HepG2 (cell line): Measurements from ENCODE around the gene TIMELESS. TPM values are rescaled to one million over a fixed set of nuclear protein-coding genes. Genes with fewer than 3 reads are reported as not detected.

ENCODE experiments used
- ARNTL ChIP-seq: sonication (generic); formaldehyde crosslinking; IDR thresholded peaks from 2 replicates; pipeline ENCODE4 v1.4.0; 2020; ENCODE audit warnings: mild to moderate bottlenecking, missing genetic modification reagents
- FOXP1 ChIP-seq, 2 experiments: fragments of 450-650 bp in 1 of 2; IDR thresholded peaks; 2 replicates each; pipeline ENCODE4 v1.6.1; 2017 to 2018; ENCODE audit warnings: antibody characterized with exemption in 1 of 2
- IRF9 ChIP-seq: sonication (generic); formaldehyde crosslinking; IDR thresholded peaks from 2 replicates; pipeline ENCODE4 v1.8.0; 2022; ENCODE audit warnings: missing genetic modification reagents, mild to moderate bottlenecking, borderline replicate concordance
- KAT7 ChIP-seq: IDR thresholded peaks from 2 replicates; pipeline ENCODE4 v1.6.1; 2018; ENCODE audit warnings: borderline replicate concordance, missing compliant biosample characterization
- MAFG ChIP-seq: sonication (generic); formaldehyde crosslinking; IDR thresholded peaks from 2 replicates; pipeline ENCODE4 v1.5.1; 2020; ENCODE audit warnings: mild to moderate bottlenecking, missing genetic modification reagents
- MBNL3 ChIP-seq: fragments of 250-450 bp; sonication (Bioruptor Pico); conservative IDR thresholded peaks from 2 replicates; pipeline ENCODE4 v1.8.0; 2022; ENCODE audit warnings: mild to moderate bottlenecking, inconsistent platforms
- MEIS2 ChIP-seq: sonication (generic); formaldehyde crosslinking; IDR thresholded peaks from 2 replicates; pipeline ENCODE4 v1.9.0; 2021; ENCODE audit warnings: mild to moderate bottlenecking, missing genetic modification reagents
- RBAK ChIP-seq: sonication (generic); formaldehyde crosslinking; IDR thresholded peaks from 2 replicates; pipeline ENCODE4 v1.5.1; 2020; ENCODE audit warnings: mild to moderate bottlenecking, missing genetic modification reagents
- SALL2 ChIP-seq: sonication (generic); formaldehyde crosslinking; IDR thresholded peaks from 2 replicates; pipeline ENCODE4 v1.8.1; 2023; ENCODE audit warnings: mild to moderate bottlenecking, missing genetic modification reagents, inconsistent platforms
- SATB2 ChIP-seq: sonication (generic); formaldehyde crosslinking; IDR thresholded peaks from 2 replicates; pipeline ENCODE4 v1.5.0; 2020; ENCODE audit warnings: missing genetic modification reagents
- SIN3A ChIP-seq: IDR thresholded peaks from 2 replicates; pipeline ENCODE4 v1.6.1; 2011; ENCODE audit warnings: low read depth, mild to moderate bottlenecking, control low read depth, low read length, borderline replicate concordance
- TCF7 ChIP-seq: sonication (generic); IDR thresholded peaks from 2 replicates; pipeline ENCODE4 v1.6.1; 2016; ENCODE audit warnings: antibody characterized with exemption, low read depth
- TRIM24 ChIP-seq: sonication (generic); formaldehyde crosslinking; IDR thresholded peaks from 2 replicates; pipeline ENCODE4 v1.8.0; 2022; ENCODE audit warnings: mild to moderate bottlenecking, missing genetic modification reagents
- XBP1 ChIP-seq: sonication (generic); formaldehyde crosslinking; IDR thresholded peaks from 2 replicates; pipeline ENCODE4 v1.5.0; 2020; ENCODE audit warnings: missing genetic modification reagents
- ZBTB39 ChIP-seq: sonication (generic); formaldehyde crosslinking; IDR thresholded peaks from 2 replicates; pipeline ENCODE4 v1.5.0; 2020; ENCODE audit warnings: missing genetic modification reagents
- ZBTB8A ChIP-seq: sonication (generic); formaldehyde crosslinking; IDR thresholded peaks from 2 replicates; pipeline ENCODE4 v1.4.0; 2020; ENCODE audit warnings: mild to moderate bottlenecking, low read depth, missing genetic modification reagents, borderline replicate concordance
- ZFP36L2 ChIP-seq: sonication (generic); formaldehyde crosslinking; IDR thresholded peaks from 2 replicates; pipeline ENCODE4 v1.4.0; 2020; ENCODE audit warnings: missing genetic modification reagents
- ZMAT5 ChIP-seq: sonication (generic); formaldehyde crosslinking; IDR thresholded peaks from 2 replicates; pipeline ENCODE4 v1.5.0; 2020; ENCODE audit warnings: mild to moderate bottlenecking, low read depth, missing genetic modification reagents, borderline replicate concordance
- ZNF317 ChIP-seq: sonication (generic); formaldehyde crosslinking; IDR thresholded peaks from 2 replicates; pipeline ENCODE4 v1.5.0; 2020; ENCODE audit warnings: mild to moderate bottlenecking, missing genetic modification reagents
- ZNF354B ChIP-seq: sonication (generic); formaldehyde crosslinking; IDR thresholded peaks from 2 replicates; pipeline ENCODE4 v1.8.0; 2022; ENCODE audit warnings: mild to moderate bottlenecking, missing genetic modification reagents
- ZNF382 ChIP-seq: sonication (generic); formaldehyde crosslinking; IDR thresholded peaks from 2 replicates; pipeline ENCODE4 v1.5.0; 2020; ENCODE audit warnings: missing genetic modification reagents, mild to moderate bottlenecking, borderline replicate concordance
- ZNF563 ChIP-seq: sonication (generic); formaldehyde crosslinking; IDR thresholded peaks from 2 replicates; pipeline ENCODE4 v1.8.0; 2022; ENCODE audit warnings: mild to moderate bottlenecking, moderate library complexity, missing genetic modification reagents
- ZNF605 ChIP-seq: sonication (generic); formaldehyde crosslinking; IDR thresholded peaks from 2 replicates; pipeline ENCODE4 v1.8.0; 2022; ENCODE audit warnings: mild to moderate bottlenecking, missing genetic modification reagents
- ZNF775 ChIP-seq: sonication (generic); formaldehyde crosslinking; IDR thresholded peaks from 2 replicates; pipeline ENCODE4 v1.4.0; 2020; ENCODE audit warnings: missing genetic modification reagents, mild to moderate bottlenecking, moderate library complexity, borderline replicate concordance
- ZNF883 ChIP-seq: sonication (generic); formaldehyde crosslinking; IDR thresholded peaks from 2 replicates; pipeline ENCODE4 v1.5.1; 2020; ENCODE audit warnings: mild to moderate bottlenecking, missing genetic modification reagents; ENCODE audit errors: not compliant biosample characterization
- ZZZ3 ChIP-seq: sonication (generic); formaldehyde crosslinking; IDR thresholded peaks from 2 replicates; pipeline ENCODE4 v1.4.0; 2020; ENCODE audit warnings: missing genetic modification reagents, mild to moderate bottlenecking, borderline replicate concordance
- polyA plus RNA-seq, 8 experiments: library from polyadenylated mRNA; depleted of rRNA in 3 of 8; stranded (reverse) in 7 of 8; unstranded in 1 of 8; fragments of >200 nt; fragmentation: Illumina TruSeq in 4 of 8; extraction: Trizol in 4 of 8; gene quantifications; 2 replicates each; pipeline versions ENCODE4 v1.2.1 to v1.2.3, GENCODE V29; 2011 to 2016; ENCODE audit warnings: low read depth in 4 of 8, missing spikeins in 1 of 8, mixed read lengths in 1 of 8; ENCODE audit not compliant: insufficient read depth in 1 of 8
- total RNA-seq, 5 experiments: library from RNA; depleted of rRNA; stranded (reverse); fragments of >200 nt; fragmentation: Illumina TruSeq; extraction: Trizol; gene quantifications; 2 replicates each; pipeline ENCODE4 v1.2.3, GENCODE V29; 2016; ENCODE audit warnings: low read depth in 1 of 5

The TIMELESS gene
- total and polyA plus RNA-seq, 2 of the 13 experiments (the other 11 are each of a cell fraction or from before 2014, with no cell fraction given), result 4.0 to 20.3 TPM

GRCh38 chr12:56468216-56469006, 19.2 kb upstream of the TIMELESS start, which contains the start of gene SPRYD4 (continued):
- TF ChIP-seq ZMAT5 (CRISPR knock-in tag), result no peak
- peak; percentile 62; the same call in 1 of the 2 replicates for TF ChIP-seq ZBTB39 (CRISPR knock-in tag)
- TF ChIP-seq TCF7, result no peak
- TF ChIP-seq ZNF605, result peak; percentile 94
- TF ChIP-seq MEIS2 (CRISPR knock-in tag), result peak; percentile 56; the same call in 1 of the 2 replicates
- no peak for TF ChIP-seq ZNF382
- no peak for TF ChIP-seq ZBTB8A (CRISPR knock-in tag)
- TF ChIP-seq ZFP36L2, result 0 out of 2 replicates have a peak, but pooled peaks have one; percentile 51
- no peak for TF ChIP-seq SATB2 (CRISPR knock-in tag)
- TF ChIP-seq SIN3A, result peak; percentile 92
- no peak for TF ChIP-seq MAFG (CRISPR knock-in tag)
- TF ChIP-seq ZNF354B (CRISPR knock-in tag), result no peak
- TF ChIP-seq ZNF883 (CRISPR knock-in tag), result peak; percentile 87
- TF ChIP-seq ARNTL (CRISPR knock-in tag), result peak; percentile 92
- peak; percentile 70; the same call in 1 of the 2 replicates for TF ChIP-seq ZNF563 (CRISPR knock-in tag)
- peak; percentile 91; the same call in 1 of the 2 replicates for TF ChIP-seq ZZZ3 (CRISPR knock-in tag)
- TF ChIP-seq RBAK, result no peak
- peak; percentile 73; the same call in 1 of the 2 replicates for TF ChIP-seq KAT7 (CRISPR knock-in tag)
- peak; percentile 89 for TF ChIP-seq IRF9 (CRISPR knock-in tag)
- no peak for TF ChIP-seq FOXP1 (IDR thresholded peaks at IDR 0.05)
- no peak for TF ChIP-seq FOXP1 (CRISPR knock-in tag; IDR thresholded peaks at IDR 0.05)
- TF ChIP-seq TRIM24 (CRISPR knock-in tag), result no peak
- no peak for TF ChIP-seq XBP1 (CRISPR knock-in tag)
- 0 out of 2 replicates have a peak, but pooled peaks have one; percentile 41 for TF ChIP-seq ZNF775
- peak; percentile 74 for TF ChIP-seq SALL2 (CRISPR knock-in tag)
- TF ChIP-seq MBNL3 (CRISPR knock-in tag), result no peak
- TF ChIP-seq ZNF317 (CRISPR knock-in tag), result no peak; the same call in 1 of the 2 replicates
